Muscle of leg (tissue), 11 donors: Measurements from ENCODE around the gene SETBP1. TPM values are rescaled to one million over a fixed set of nuclear protein-coding genes. Genes with fewer than 3 reads are reported as not detected.

ENCODE experiments used
- DNase-seq: peaks from one replicate; pipeline ENCODE4 v3.0.0; 2013
- H3K27ac ChIP-seq: one replicate; pipeline ENCODE4 v1.5.1; 2013; ENCODE audit warnings: mild to moderate bottlenecking, low read length, control low read depth
- H3K27me3 ChIP-seq: one replicate; pipeline ENCODE4 v1.6.1; 2013; ENCODE audit warnings: low read length; ENCODE audit not compliant: control insufficient read depth, insufficient read depth
- H3K36me3 ChIP-seq: one replicate; pipeline ENCODE4 v1.6.1; 2013; ENCODE audit warnings: low read length; ENCODE audit not compliant: control insufficient read depth, insufficient read depth
- H3K4me1 ChIP-seq: one replicate; pipeline ENCODE4 v1.6.1; 2013; ENCODE audit warnings: low read length; ENCODE audit not compliant: control insufficient read depth, insufficient read depth
- H3K4me3 ChIP-seq: one replicate; pipeline ENCODE4 v1.5.1; 2013; ENCODE audit warnings: low read length, control low read depth
- H3K9me3 ChIP-seq: replicated peaks from 2 replicates; pipeline ENCODE4 v1.6.1; 2013; ENCODE audit warnings: low read depth, low read length; ENCODE audit not compliant: control insufficient read depth
- WGBS: methylation state at CpG from one replicate; pipeline ENCODE4 v1.1.5; 2013; ENCODE audit warnings: missing lambda C conversion rate; ENCODE audit not compliant: insufficient coverage; 5-methylcytosine and 5-hydroxymethylcytosine counted together
- polyA plus RNA-seq, 8 donors: library from polyadenylated mRNA; unstranded; fragments of 120-200 nt; gene quantifications; one replicate each; pipeline versions ENCODE4 v1.2.1 to v1.2.3, GENCODE V29; 2013; ENCODE audit warnings: inconsistent platforms in 1 of 8, low replicate concordance in 1 of 8; ENCODE audit not compliant: insufficient read length in 8 of 8, insufficient read depth in 1 of 8
- total RNA-seq: library from RNA; stranded (reverse); fragments of 120-200 nt; gene quantifications from one replicate; pipeline ENCODE4 v1.2.4, GENCODE V29; 2013

The SETBP1 gene
- total and polyA plus RNA-seq, 9 donors = 11.0 to 20.5 (median 16.8) TPM

DNA sequence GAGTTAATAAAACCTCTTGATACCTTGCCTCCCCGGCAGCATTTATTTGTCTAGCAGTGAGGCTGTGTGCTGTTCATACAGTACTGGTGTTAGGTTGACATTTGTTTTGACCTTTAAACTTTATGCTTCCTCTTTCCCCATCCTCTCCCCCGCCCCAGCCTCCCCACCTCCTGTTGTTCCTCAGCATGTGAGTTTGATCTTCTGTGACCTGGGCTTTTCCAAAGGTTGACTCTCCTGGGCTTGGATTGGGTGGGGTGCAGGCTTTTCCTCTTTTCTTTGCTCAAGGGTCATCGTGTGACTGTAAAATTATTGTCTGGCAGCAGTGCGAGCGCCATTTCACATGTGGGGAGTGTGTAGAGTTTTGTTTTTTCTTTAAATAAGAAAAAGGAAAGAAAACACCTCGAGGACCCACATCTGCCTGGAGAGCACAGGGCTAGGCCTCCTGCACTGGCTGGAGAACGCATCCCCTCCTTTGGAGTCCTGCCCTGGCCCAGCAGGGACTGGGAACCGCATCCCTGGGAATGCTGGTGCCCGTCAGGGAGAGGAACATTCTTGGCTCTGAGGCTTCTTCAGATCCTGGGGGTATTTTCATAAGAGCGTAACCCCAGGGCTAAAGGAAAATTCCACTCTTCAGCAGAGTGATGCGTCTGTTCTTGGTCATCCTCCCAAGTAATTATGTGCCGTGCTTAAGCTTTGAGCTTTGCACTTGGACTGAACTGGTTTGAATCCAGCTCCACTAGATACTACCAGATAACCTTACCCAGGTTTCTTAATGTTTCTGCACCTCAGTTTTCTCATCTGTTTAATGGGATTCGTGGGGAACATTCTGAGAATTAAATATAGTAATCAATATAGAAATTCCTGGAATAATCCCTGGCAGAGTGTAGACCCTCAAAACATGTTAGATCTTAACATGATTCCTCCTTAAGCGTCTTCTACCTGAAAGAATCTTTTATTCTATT lies 91.5 kb downstream of the SETBP1 start:
- no peaks in the 10 kb centered on the region for H3K27me3 ChIP-seq
- no peaks in the 10 kb centered on the region for H3K9me3 ChIP-seq
- no peak overlapping the region for H3K27ac ChIP-seq
- no peak overlapping the region for H3K4me3 ChIP-seq
- 58% methylated on average over 3 of the region's 14 CpGs for WGBS
- DNase-seq = peak; percentile 27
- H3K36me3 ChIP-seq = no peaks in the 10 kb centered on the region
- H3K4me1 ChIP-seq = peaks cover 10% of the 10 kb centered on the region

DNA sequence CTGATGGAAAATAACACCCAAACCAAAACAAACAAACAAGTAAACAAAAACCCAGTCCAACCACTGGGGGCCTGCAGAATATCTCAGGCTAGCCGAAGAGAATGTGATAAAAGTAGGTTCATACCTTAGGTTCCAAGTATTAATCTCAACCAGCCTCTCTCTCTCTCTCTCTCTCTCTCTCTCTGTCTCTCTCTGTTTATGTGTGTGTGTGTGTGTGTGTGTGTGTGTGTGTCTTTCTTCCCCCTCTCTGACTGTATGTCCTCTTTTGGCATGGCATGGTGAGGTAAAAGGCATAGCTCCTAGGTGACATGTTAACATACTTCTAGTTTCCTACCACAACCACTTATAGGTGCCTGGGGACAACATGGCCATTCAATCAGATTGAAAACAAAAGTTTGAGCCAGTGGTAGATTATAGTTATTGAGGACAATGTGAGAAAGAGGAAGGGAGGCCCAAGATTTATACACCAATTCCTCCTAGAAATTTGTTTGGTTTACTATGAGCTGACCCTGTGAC lies 93.0 kb downstream of the SETBP1 start:
- H3K27me3 ChIP-seq = no peaks in the 10 kb centered on the region
- no peak for DNase-seq
- H3K4me1 ChIP-seq = peaks cover 21% of the 10 kb centered on the region
- H3K4me3 ChIP-seq = no peak overlapping the region
- no CpG with 5 or more reads among the region's 1 CpG for WGBS
- H3K9me3 ChIP-seq = no peaks in the 10 kb centered on the region
- H3K27ac ChIP-seq = no peak overlapping the region
- H3K36me3 ChIP-seq = no peaks in the 10 kb centered on the region

- H3K4me1 ChIP-seq = peaks cover 23% of the 10 kb centered on the region
- WGBS = no CpG with 5 or more reads among the region's 3 CpGs
These were observed 93.5 kb downstream of the SETBP1 start for GRCh38 chr18:44774191-44774590.

DNA sequence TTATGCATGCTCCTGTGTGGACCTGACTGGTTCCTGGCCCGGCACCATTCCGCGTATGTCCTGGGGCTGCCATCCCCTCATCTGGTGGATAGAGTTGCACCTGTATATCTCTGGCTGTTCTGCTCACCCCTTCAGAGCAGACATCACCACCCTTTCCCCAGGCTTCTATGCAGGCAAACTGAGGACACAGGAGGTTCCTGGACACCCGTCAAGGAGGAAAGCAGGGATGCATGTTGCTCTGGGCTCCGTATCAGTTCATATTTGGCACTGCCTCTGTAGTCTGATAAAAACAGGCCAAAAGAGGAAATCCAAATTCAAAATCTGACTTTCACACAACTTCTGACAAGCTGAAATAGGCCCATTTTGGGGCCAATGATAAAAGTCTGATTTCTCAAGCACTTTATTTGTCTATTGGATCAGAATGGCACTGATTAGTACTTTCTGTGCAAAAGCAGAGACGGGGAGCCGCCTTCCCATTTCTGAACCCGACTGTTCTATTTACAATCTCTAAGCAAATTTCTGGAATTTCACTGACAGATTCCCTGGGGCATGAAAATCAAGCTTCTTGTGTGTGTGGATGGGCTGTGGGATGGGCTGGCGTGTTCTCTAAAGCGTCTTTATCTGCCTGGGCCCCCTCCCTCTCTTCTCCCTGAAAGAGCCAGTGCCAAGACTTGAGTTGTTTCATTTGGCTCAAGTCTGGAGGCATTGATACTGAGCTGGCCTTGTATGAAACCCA lies 96.9 kb downstream of the SETBP1 start:
- peak; percentile 64 for DNase-seq
- Histone ChIP-seq H3K4me3 (no peak overlapping the region), H3K27me3 (no peaks in the 10 kb centered on the region), H3K9me3 (no peaks in the 10 kb centered on the region), H3K36me3 (no peaks in the 10 kb centered on the region), H3K27ac (no peak overlapping the region), H3K4me1 (peaks cover 20% of the 10 kb centered on the region)
- 76% methylated on average over 4 of the region's 10 CpGs for WGBS

More at GRCh38 chr18:44774191-44774590, 93.5 kb downstream of the SETBP1 start:
- H3K9me3 ChIP-seq = no peaks in the 10 kb centered on the region
- H3K27me3 ChIP-seq = no peaks in the 10 kb centered on the region
- H3K27ac ChIP-seq = no peak overlapping the region
- H3K4me3 ChIP-seq = no peak overlapping the region
- no peak for DNase-seq
- no peaks in the 10 kb centered on the region for H3K36me3 ChIP-seq

GRCh38 chr18:44778788-44779187 lies 98.1 kb downstream of the SETBP1 start:
- no peaks in the 10 kb centered on the region for H3K9me3 ChIP-seq
- no peak for DNase-seq
- no peaks in the 10 kb centered on the region for H3K27me3 ChIP-seq
- peaks cover 20% of the 10 kb centered on the region for H3K4me1 ChIP-seq
- H3K36me3 ChIP-seq = no peaks in the 10 kb centered on the region
- no peak overlapping the region for H3K4me3 ChIP-seq
- H3K27ac ChIP-seq = no peak overlapping the region
- 59% methylated on average over 4 of the region's 6 CpGs for WGBS

- Histone ChIP-seq H3K27me3 (no peaks in the 10 kb centered on the region), H3K4me1 (peaks cover 20% of the 10 kb centered on the region), H3K36me3 (no peaks in the 10 kb centered on the region), H3K9me3 (no peaks in the 10 kb centered on the region), H3K27ac (peak overlapping the region; percentile 15), H3K4me3 (no peak overlapping the region)
- WGBS = 67% methylated on average over 6 of the region's 11 CpGs
- DNase-seq = no peak
These were observed 99.1 kb downstream of the SETBP1 start for GRCh38 chr18:44779753-44780292.

DNA sequence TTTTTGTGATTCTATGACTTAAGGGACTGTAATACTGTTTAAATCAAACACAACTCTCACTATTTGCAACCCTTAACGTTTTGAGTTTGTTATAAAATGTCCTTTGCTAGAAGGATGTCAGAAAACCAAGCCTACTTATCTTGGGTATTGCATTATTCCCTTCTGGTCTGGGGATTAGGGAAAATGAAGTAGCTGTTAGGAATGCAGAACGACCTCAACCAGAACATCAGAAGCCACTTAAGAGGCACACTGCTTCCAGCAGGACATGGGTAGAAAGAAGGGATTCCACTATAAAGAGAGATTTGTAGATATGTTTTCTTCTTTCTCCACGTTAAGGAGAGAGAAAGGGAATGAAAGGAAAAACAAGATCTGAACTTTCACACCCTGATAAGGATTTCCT lies 101.2 kb downstream of the SETBP1 start:
- no CpG with 5 or more reads among the region's 3 CpGs for WGBS
- DNase-seq = no peak
- Histone ChIP-seq H3K27me3 (no peaks in the 10 kb centered on the region), H3K27ac (no peak overlapping the region), H3K9me3 (no peaks in the 10 kb centered on the region), H3K36me3 (no peaks in the 10 kb centered on the region), H3K4me1 (peaks cover 23% of the 10 kb centered on the region), H3K4me3 (no peak overlapping the region)

DNA sequence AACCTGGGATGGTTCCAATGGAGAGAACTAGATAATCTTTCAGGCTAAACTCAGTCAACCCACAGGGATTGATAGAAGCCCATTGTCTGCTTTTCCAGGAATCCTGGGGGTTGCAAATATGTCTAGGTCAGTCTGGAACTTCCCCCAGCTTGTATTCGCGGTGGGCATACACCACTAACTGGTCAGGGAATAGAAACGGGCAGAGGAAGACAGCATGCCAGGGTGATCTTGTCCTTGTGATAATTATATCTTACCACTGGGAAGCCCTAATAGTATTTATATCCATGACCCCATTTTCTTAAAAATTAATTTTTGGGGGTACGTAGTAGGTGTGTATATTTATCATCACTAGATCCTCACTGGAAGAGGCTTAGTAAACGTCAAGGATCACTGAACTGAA lies 101.9 kb downstream of the SETBP1 start:
- no peaks in the 10 kb centered on the region for H3K36me3 ChIP-seq
- H3K4me1 ChIP-seq = peaks cover 19% of the 10 kb centered on the region
- H3K27ac ChIP-seq = no peak overlapping the region
- no peak overlapping the region for H3K4me3 ChIP-seq
- H3K27me3 ChIP-seq = no peaks in the 10 kb centered on the region
- H3K9me3 ChIP-seq = no peaks in the 10 kb centered on the region
- DNase-seq = no peak
- WGBS = no CpG with 5 or more reads among the region's 5 CpGs

GRCh38 chr18:44783371-44783770 lies 102.7 kb downstream of the SETBP1 start:
- no peaks in the 10 kb centered on the region for H3K27me3 ChIP-seq
- H3K4me1 ChIP-seq = peaks cover 17% of the 10 kb centered on the region
- H3K4me3 ChIP-seq = no peak overlapping the region
- H3K27ac ChIP-seq = no peak overlapping the region
- H3K36me3 ChIP-seq = no peaks in the 10 kb centered on the region
- H3K9me3 ChIP-seq = no peaks in the 10 kb centered on the region
- WGBS = no CpG with 5 or more reads among the region's 1 CpG
- no peak for DNase-seq

GRCh38 chr18:44786257-44786656 lies 105.6 kb downstream of the SETBP1 start:
- peaks cover 29% of the 10 kb centered on the region for H3K4me1 ChIP-seq
- peak overlapping the region; percentile 31 for H3K27ac ChIP-seq
- no peak overlapping the region for H3K4me3 ChIP-seq
- H3K36me3 ChIP-seq = no peaks in the 10 kb centered on the region
- H3K27me3 ChIP-seq = no peaks in the 10 kb centered on the region
- DNase-seq = no peak
- H3K9me3 ChIP-seq = no peaks in the 10 kb centered on the region
